ENCODE results near the gene LRRC4B.

DNA sequence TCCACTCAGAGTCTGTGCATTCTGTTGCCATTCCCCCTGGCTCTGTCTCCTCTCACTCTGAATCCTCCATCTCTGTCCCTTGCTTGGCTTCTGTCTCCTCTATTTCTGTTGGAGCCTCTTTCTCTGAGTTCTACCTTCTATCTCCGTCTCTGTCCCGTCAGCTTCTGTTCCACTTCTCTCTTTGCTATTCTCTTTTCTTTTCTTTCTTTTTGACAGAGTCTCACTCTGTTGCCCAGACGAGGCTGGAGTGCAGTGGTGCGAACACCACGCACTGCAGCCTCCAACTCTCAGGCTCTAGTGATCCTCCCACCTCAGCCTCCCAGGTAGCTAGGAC, 33.8 kb upstream of the LRRC4B start:
- TF ChIP-seq, protein P1, sequence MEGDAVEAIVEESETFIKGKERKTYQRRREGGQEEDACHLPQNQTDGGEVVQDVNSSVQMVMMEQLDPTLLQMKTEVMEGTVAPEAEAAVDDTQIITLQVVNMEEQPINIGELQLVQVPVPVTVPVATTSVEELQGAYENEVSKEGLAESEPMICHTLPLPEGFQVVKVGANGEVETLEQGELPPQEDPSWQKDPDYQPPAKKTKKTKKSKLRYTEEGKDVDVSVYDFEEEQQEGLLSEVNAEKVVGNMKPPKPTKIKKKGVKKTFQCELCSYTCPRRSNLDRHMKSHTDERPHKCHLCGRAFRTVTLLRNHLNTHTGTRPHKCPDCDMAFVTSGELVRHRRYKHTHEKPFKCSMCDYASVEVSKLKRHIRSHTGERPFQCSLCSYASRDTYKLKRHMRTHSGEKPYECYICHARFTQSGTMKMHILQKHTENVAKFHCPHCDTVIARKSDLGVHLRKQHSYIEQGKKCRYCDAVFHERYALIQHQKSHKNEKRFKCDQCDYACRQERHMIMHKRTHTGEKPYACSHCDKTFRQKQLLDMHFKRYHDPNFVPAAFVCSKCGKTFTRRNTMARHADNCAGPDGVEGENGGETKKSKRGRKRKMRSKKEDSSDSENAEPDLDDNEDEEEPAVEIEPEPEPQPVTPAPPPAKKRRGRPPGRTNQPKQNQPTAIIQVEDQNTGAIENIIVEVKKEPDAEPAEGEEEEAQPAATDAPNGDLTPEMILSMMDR (optimal IDR thresholded peaks at IDR 0.05 in 1 of 3, IDR thresholded peaks at IDR 0.05 in 1 of 3, conservative IDR thresholded peaks at IDR 0.05 in 1 of 3; ENCODE audit: extremely low read depth in 1 of 3, insufficient read depth in 2 of 3, low read length in 3 of 3), result no peak
- TF ChIP-seq EZH2 (IDR thresholded peaks at IDR 0.05; ENCODE audit: low read length), result no peak
